HG02885 (cell line): ENCODE results near the gene TRIM63.

ENCODE experiments used
- ATAC-seq: cut with Tn5 transposase; IDR thresholded peaks from one replicate; pipeline ENCODE4 v1.9.1; 2021; ENCODE audit warnings: mild to moderate bottlenecking; ENCODE audit not compliant: unreplicated experiment, poor library complexity

Gene TRIM63

GRCh38 chr1:26059906-26060305, 7.5 kb downstream of the TRIM63 start:
- ATAC-seq = no peak

- no peak for ATAC-seq
Measured at GRCh38 chr1:26058052-26058595, 9.3 kb downstream of the TRIM63 start.

GRCh38 chr1:26057189-26057588, 10.2 kb downstream of the TRIM63 start:
- ATAC-seq = no peak

GRCh38 chr1:26055041-26055440, 12.4 kb downstream of the TRIM63 start:
- no peak for ATAC-seq

GRCh38 chr1:26053718-26054560, 13.5 kb downstream of the TRIM63 start:
- ATAC-seq = no peak

GRCh38 chr1:26050248-26050640, 17.2 kb downstream of the TRIM63 start:
- no peak for ATAC-seq

- ATAC-seq = no peak
Measured at GRCh38 chr1:26049531-26050247, 17.7 kb downstream of the TRIM63 start.

GRCh38 chr1:26047278-26047874, 20.1 kb downstream of the TRIM63 start:
- no peak for ATAC-seq

GRCh38 chr1:26046246-26047095, 21.0 kb downstream of the TRIM63 start:
- ATAC-seq = no peak

GRCh38 chr1:26045722-26046245, 21.6 kb downstream of the TRIM63 start, which contains the start of gene SLC30A2:
Gene SLC30A2, minus strand, starts transcription at chr1:26046118. Its CDS starts 222 bp downstream, at chr1:26045896.
- ATAC-seq = no peak

GRCh38 chr1:26044971-26045721, 22.3 kb downstream of the TRIM63 start:
- no peak for ATAC-seq

- ATAC-seq = no peak
Measured at GRCh38 chr1:26044414-26044813, 23.0 kb downstream of the TRIM63 start.

GRCh38 chr1:26043765-26044164, 23.7 kb downstream of the TRIM63 start:
- ATAC-seq = no peak

- ATAC-seq = no peak
Measured at GRCh38 chr1:26041978-26042377, 25.5 kb downstream of the TRIM63 start.

- no peak for ATAC-seq
Measured at GRCh38 chr1:26041401-26041800, 26.0 kb downstream of the TRIM63 start.

GRCh38 chr1:26038904-26039303, 28.5 kb downstream of the TRIM63 start:
- no peak for ATAC-seq

GRCh38 chr1:26038477-26038876, 29.0 kb downstream of the TRIM63 start:
- no peak for ATAC-seq

GRCh38 chr1:26037904-26038303, 29.5 kb downstream of the TRIM63 start:
- no peak for ATAC-seq

GRCh38 chr1:26036756-26037281, 30.6 kb downstream of the TRIM63 start:
- ATAC-seq = no peak
